HepG2 (cell line): ENCODE measurements around the gene MARF1. TPM values are rescaled to one million over a fixed set of nuclear protein-coding genes. Genes with fewer than 3 reads are reported as not detected.

Source experiments
- ATF3 ChIP-seq: sonication (generic); formaldehyde crosslinking; IDR thresholded peaks from 2 replicates; pipeline ENCODE4 v1.4.0; 2020; ENCODE audit warnings: missing genetic modification reagents
- KDM5A ChIP-seq: fragments of 200-600 bp; sonication (generic); IDR thresholded peaks from 2 replicates; pipeline ENCODE4 v1.7.0; 2018; ENCODE audit warnings: antibody characterized with exemption, mild to moderate bottlenecking, low read length, borderline replicate concordance
- LCORL ChIP-seq, 2 experiments: fragments of 450-650 bp in 1 of 2; sonication (generic) in 1 of 2; formaldehyde crosslinking in 1 of 2; IDR thresholded peaks; 2 replicates each; pipeline versions ENCODE4 v1.5.0 to v1.6.1; 2017 to 2020; ENCODE audit warnings: antibody characterized with exemption in 1 of 2, missing genetic modification reagents in 1 of 2
- MAF1 ChIP-seq: sonication (generic); formaldehyde crosslinking; IDR thresholded peaks from 2 replicates; pipeline ENCODE4 v1.5.0; 2020; ENCODE audit warnings: missing genetic modification reagents, borderline replicate concordance
- RCOR2 ChIP-seq: IDR thresholded peaks from 2 replicates; pipeline ENCODE4 v1.6.1; 2016; ENCODE audit warnings: missing biosample characterization, missing genetic modification reagents
- SATB2 ChIP-seq: sonication (generic); formaldehyde crosslinking; IDR thresholded peaks from 2 replicates; pipeline ENCODE4 v1.5.0; 2020; ENCODE audit warnings: missing genetic modification reagents
- TCF7L2 ChIP-seq: IDR thresholded peaks from 2 replicates; pipeline ENCODE4 v1.6.1; 2011; ENCODE audit warnings: mild to moderate bottlenecking, low read depth, low read length, moderate library complexity
- TRAFD1 ChIP-seq: sonication (generic); formaldehyde crosslinking; IDR thresholded peaks from 2 replicates; pipeline ENCODE4 v1.5.1; 2020; ENCODE audit warnings: missing genetic modification reagents, mild to moderate bottlenecking, borderline replicate concordance
- ZHX2 ChIP-seq, 2 experiments: sonication (generic) in 1 of 2; formaldehyde crosslinking in 1 of 2; IDR thresholded peaks; 2 replicates each; pipeline versions ENCODE4 v1.6.1 to v1.9.0; 2014 to 2022; ENCODE audit warnings: antibody characterized with exemption in 1 of 2, borderline replicate concordance in 1 of 2, inconsistent platforms in 1 of 2, low read depth in 1 of 2, missing genetic modification reagents in 1 of 2
- ZNF646 ChIP-seq: sonication (generic); formaldehyde crosslinking; IDR thresholded peaks from 2 replicates; pipeline ENCODE4 v1.9.0; 2021; ENCODE audit warnings: mild to moderate bottlenecking, missing genetic modification reagents
- polyA plus RNA-seq, 8 experiments: library from polyadenylated mRNA; depleted of rRNA in 3 of 8; stranded (reverse) in 7 of 8; unstranded in 1 of 8; fragments of >200 nt; fragmentation: Illumina TruSeq in 4 of 8; extraction: Trizol in 4 of 8; gene quantifications; 2 replicates each; pipeline versions ENCODE4 v1.2.1 to v1.2.3, GENCODE V29; 2011 to 2016; ENCODE audit warnings: low read depth in 4 of 8, missing spikeins in 1 of 8, mixed read lengths in 1 of 8; ENCODE audit not compliant: insufficient read depth in 1 of 8
- total RNA-seq, 5 experiments: library from RNA; depleted of rRNA; stranded (reverse); fragments of >200 nt; fragmentation: Illumina TruSeq; extraction: Trizol; gene quantifications; 2 replicates each; pipeline ENCODE4 v1.2.3, GENCODE V29; 2016; ENCODE audit warnings: low read depth in 1 of 5

The MARF1 gene
- total and polyA plus RNA-seq, 2 of the 13 experiments (the other 11 are each of a cell fraction or from before 2014, with no cell fraction given) = 8.7 to 20.7 TPM

- no peak; the same call in 1 of the 2 replicates for TF ChIP-seq TRAFD1
- TF ChIP-seq ZHX2 (IDR thresholded peaks at IDR 0.05; ENCODE audit: low read depth) = no peak
- TF ChIP-seq ZHX2 (CRISPR knock-in tag; IDR thresholded peaks at IDR 0.05; ENCODE audit: borderline replicate concordance) = no peak
- TF ChIP-seq MAF1 = no peak; the same call in 1 of the 2 replicates
- no peak for TF ChIP-seq LCORL (IDR thresholded peaks at IDR 0.05)
- peak; percentile 87 for TF ChIP-seq LCORL (CRISPR knock-in tag; IDR thresholded peaks at IDR 0.05)
- peak; percentile 60; the same call in 1 of the 2 replicates for TF ChIP-seq SATB2
- TF ChIP-seq RCOR2 (CRISPR knock-in tag) = no peak
- peak; percentile 61; the same call in 1 of the 2 replicates for TF ChIP-seq KDM5A
- TF ChIP-seq ZNF646 (CRISPR knock-in tag) = no peak
- no peak for TF ChIP-seq TCF7L2
- no peak for TF ChIP-seq ATF3 (CRISPR knock-in tag)
These were observed 7.2 kb upstream of the MARF1 start, which contains the start of gene NDE1 (continued) for GRCh38 chr16:15650019-15650697.
